ENCODE results near the gene ZNF610. TPM values are rescaled to one million over a fixed set of nuclear protein-coding genes. Genes with fewer than 3 reads are reported as not detected.

ZNF610 gene
- 2.5 and 4.8 TPM in 2 replicates for total RNA-seq

DNA sequence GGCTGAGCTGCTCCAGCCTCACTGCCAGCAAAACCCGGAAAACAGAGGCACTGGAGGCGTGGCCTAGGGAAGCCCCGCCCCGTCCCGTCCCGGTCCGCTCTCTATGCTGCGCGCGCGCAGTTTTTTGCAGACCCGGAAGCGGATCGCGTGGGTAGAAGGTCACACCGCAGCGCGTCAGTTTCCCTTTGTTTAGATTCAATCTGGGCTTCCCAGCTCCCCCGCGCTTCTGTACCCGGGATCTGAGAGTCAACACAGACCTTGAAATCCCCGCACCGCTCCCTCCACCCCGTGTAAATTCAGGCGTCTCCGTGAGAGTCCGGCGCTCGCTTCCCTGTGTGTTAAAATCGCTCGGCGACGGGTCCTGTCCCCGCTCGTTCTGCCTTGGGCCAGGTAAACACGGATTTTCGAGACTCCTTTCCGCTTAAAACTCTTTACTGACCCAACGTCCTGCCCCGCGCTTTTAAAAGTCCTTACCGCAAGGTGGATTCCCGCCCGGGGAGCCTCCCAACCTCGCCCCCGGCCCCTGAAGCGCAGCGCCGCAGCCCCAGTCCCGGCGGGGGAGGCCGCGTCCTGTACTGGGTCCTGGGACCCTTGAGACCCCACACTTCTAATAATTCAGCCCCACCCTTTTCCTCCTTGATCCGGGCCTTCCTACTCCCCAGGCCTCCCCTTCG, at the start of gene ZNF610:
ZNF610 (plus strand) TSS at position 127 of the 674 bp plus-strand sequence. CDS start 12,930 bp downstream, outside the sequence.

DNA sequence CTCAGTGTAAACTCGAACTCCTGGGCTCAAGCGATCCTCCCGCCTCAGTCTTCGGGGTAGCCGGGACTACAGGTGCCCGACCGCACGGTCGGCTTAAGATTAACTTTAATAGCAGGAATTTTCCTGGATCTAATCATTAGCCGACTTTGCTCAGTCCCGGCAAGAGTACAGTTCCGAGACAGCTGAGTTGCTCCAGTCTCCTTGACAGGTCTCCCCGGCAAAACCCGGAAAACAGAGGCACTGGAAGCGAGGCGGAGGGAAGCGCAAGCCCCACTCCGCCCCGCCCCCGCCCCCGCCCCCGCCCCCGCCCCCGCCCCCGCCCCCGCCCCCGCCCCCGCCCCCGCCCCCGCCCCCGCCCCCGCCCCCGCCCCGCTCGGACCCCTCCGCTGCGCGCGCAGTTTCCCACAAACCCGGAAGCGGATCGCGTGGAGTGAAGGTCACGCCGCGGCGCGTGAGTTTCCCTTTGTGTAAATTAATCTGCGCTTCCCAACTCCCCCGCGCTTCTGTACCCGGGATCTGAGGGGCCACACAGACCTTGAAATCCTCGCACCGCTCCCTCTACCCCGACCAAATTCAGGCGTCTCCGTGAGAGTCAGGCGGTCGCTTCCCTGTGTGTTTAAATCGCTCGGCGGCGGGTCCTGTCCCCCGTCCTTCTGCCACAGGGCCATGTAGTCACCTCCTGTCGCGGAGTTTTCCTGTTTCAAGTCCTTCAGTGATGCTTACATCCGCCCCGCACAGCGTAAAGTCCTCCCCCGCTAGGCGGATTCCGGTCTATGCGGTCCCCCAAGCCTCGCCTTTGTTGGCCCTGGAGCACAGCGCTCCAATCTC, 39.1 kb upstream of the ZNF610 start, which contains the start of gene ZNF480:
ZNF480 (plus strand) TSS at position 397 of the 828 bp plus-strand sequence. CDS start 3,244 bp downstream, outside the sequence.

DNA sequence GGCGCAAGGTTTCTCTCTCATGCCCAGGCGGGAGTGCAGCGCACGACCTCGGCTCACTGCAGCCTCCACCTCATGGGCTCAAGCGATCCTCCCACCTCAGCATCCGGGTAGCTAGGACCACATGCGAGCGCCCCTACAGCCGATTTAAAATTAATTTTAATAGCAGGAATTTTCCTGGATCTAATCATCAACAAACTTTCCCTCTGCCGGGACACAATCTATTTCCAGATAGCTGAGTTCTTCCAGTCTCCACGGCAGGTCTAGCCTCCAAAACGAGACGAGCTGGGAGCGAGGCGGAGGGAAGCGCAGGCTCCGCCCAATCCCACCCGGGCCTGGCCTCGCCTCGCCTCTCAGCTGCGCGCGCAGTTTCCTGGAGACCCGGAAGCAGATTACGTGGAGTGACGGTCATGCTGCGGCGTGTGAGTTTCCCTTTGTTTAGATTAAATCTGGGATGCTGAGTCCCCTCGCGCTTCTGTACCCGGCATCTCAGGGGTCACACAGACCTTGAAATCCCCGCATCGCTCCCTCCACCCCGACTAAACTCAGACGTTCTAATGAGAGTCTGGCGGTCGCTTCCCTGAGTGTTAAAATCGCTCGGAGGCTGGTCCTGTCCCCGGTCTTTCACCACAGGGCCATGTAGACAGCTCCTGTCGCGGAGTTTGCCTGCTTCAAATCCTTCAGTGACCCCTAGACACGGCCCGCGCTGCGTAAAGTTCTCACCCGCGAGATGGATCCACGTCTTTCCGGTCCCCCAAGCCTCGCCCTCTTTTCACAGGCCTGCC, 33.7 kb downstream of the ZNF610 start, which contains the start of gene ZNF880:
ZNF880 (plus strand) TSS at position 365 of the 782 bp plus-strand sequence; CDS start at position 408, 43 bp downstream.

DNA sequence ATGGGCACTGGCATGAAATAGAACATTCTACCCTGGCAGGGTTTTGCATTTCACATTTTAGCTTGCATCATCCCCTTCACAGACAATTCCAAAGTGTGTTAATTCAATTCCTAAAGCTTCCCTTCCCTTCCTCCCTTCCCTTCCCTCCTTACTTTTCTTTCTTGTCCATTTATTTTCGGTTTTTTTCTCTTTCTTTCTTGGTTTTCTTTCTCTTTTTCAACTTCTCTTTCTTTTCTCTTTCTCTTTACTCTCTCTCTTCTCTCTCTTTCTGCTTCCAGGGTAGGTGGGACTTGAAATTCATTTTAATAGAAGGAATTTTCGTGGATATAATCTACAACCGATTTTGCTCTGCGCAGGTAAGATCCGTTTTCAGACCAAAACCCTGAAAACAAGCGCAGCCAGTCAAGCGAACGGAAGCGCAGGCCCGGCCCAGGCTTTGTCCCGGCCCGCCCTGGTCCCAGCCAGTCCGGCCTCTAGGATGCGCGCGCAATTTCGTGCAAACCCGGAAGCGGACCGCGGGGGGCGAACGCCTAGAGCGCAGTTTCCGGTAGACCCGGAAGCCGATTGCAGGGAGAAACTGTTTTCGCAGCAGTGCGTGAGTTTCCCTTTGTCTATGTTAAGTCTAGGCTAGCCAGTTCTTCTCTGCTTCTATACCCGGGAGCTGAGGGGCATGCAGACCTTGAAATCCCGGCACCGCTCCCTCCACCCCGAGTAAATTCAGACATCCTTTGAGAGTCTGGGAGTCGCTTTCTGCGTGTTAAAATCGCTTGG, 61.5 kb downstream of the ZNF610 start, which contains the start of gene ZNF528:
ZNF528 (plus strand) TSS at position 540 of the 771 bp plus-strand sequence. CDS start 4,165 bp downstream, outside the sequence.

Other genes with a start within 250 kb of the ZNF610 start
- 21.5 and 43.4 TPM in 2 replicates for gene ZNF841, start 240.5 kb upstream of the ZNF610 start, total RNA-seq
- 12.8 and 18.3 TPM in 2 replicates for gene ZNF616, start 196.3 kb upstream of the ZNF610 start, total RNA-seq
- gene ZNF836, start 164.6 kb upstream of the ZNF610 start, total RNA-seq: 3.1 and 7.6 TPM in 2 replicates
- gene PPP2R1A, start 146.2 kb upstream of the ZNF610 start, total RNA-seq: 146 and 178 TPM in 2 replicates
- 9.6 and 14.7 TPM in 2 replicates for gene ZNF766, start 66.7 kb upstream of the ZNF610 start, total RNA-seq
- 4.2 and 5.0 TPM in 2 replicates for gene ZNF480, start 39.1 kb upstream of the ZNF610 start, total RNA-seq
- 28.8 and 31.0 TPM in 2 replicates for gene ZNF880, start 33.7 kb downstream of the ZNF610 start, total RNA-seq
- gene ZNF528, start 61.6 kb downstream of the ZNF610 start, total RNA-seq: 17.1 and 26.5 TPM in 2 replicates
- gene ZNF534, start 92.9 kb downstream of the ZNF610 start, total RNA-seq: under 0.01 TPM in 1 of 2 replicates, not detected in the other
- gene ZNF578, start 117.3 kb downstream of the ZNF610 start, total RNA-seq: 3.5 and 6.2 TPM in 2 replicates
- 18.6 and 20.9 TPM in 2 replicates for gene ZNF808, start 191.4 kb downstream of the ZNF610 start, total RNA-seq
- 12.8 and 13.5 TPM in 2 replicates for gene ZNF701, start 234.0 kb downstream of the ZNF610 start, total RNA-seq